ENCODE data around the gene CLMP.

DNA sequence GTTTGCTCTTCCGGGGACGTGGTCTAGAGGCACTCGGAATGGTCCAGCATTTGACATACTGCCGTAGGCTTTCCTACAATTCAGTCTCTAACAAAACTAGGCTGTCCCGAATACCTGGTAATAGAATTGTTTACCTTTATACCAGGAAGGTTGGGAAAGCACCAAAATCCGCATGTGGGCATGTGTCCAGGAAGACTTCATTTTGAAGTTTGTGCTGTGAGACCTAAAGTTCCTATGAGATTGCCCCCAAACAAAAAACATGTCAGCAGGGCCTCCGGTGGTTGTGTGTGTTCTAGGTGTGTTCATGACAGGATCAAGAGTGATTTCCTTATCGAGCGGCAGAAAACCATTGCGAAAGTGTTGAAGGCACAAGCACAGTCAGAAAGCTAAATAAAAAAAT lies 159.2 kb downstream of the CLMP start:
- TF ChIP-seq, protein P1, sequence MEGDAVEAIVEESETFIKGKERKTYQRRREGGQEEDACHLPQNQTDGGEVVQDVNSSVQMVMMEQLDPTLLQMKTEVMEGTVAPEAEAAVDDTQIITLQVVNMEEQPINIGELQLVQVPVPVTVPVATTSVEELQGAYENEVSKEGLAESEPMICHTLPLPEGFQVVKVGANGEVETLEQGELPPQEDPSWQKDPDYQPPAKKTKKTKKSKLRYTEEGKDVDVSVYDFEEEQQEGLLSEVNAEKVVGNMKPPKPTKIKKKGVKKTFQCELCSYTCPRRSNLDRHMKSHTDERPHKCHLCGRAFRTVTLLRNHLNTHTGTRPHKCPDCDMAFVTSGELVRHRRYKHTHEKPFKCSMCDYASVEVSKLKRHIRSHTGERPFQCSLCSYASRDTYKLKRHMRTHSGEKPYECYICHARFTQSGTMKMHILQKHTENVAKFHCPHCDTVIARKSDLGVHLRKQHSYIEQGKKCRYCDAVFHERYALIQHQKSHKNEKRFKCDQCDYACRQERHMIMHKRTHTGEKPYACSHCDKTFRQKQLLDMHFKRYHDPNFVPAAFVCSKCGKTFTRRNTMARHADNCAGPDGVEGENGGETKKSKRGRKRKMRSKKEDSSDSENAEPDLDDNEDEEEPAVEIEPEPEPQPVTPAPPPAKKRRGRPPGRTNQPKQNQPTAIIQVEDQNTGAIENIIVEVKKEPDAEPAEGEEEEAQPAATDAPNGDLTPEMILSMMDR (tag by site-specific recombination; IDR thresholded peaks at IDR 0.05), result no peak
- TF ChIP-seq ZNF114 (tag by site-specific recombination; IDR thresholded peaks at IDR 0.05), result no peak
- TF ChIP-seq, protein P2, sequence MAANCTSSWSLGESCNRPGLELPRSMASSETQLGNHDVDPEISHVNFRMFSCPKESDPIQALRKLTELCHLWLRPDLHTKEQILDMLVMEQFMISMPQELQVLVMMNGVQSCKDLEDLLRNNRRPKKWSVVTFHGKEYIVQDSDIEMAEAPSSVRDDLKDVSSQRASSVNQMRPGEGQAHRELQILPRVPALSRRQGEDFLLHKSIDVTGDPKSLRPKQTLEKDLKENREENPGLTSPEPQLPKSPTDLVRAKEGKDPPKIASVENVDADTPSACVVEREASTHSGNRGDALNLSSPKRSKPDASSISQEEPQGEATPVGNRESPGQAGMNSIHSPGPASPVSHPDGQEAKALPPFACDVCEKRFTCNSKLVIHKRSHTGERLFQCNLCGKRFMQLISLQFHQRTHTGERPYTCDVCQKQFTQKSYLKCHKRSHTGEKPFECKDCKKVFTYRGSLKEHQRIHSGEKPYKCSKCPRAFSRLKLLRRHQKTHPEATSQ (tag by site-specific recombination; IDR thresholded peaks at IDR 0.05), result no peak
- TF ChIP-seq ZNF830 (tag by site-specific recombination; IDR thresholded peaks at IDR 0.05; ENCODE audit: low read depth), result no peak
- TF ChIP-seq ZBTB17 (tag by site-specific recombination; IDR thresholded peaks at IDR 0.05), result no peak
- TF ChIP-seq, protein P3, sequence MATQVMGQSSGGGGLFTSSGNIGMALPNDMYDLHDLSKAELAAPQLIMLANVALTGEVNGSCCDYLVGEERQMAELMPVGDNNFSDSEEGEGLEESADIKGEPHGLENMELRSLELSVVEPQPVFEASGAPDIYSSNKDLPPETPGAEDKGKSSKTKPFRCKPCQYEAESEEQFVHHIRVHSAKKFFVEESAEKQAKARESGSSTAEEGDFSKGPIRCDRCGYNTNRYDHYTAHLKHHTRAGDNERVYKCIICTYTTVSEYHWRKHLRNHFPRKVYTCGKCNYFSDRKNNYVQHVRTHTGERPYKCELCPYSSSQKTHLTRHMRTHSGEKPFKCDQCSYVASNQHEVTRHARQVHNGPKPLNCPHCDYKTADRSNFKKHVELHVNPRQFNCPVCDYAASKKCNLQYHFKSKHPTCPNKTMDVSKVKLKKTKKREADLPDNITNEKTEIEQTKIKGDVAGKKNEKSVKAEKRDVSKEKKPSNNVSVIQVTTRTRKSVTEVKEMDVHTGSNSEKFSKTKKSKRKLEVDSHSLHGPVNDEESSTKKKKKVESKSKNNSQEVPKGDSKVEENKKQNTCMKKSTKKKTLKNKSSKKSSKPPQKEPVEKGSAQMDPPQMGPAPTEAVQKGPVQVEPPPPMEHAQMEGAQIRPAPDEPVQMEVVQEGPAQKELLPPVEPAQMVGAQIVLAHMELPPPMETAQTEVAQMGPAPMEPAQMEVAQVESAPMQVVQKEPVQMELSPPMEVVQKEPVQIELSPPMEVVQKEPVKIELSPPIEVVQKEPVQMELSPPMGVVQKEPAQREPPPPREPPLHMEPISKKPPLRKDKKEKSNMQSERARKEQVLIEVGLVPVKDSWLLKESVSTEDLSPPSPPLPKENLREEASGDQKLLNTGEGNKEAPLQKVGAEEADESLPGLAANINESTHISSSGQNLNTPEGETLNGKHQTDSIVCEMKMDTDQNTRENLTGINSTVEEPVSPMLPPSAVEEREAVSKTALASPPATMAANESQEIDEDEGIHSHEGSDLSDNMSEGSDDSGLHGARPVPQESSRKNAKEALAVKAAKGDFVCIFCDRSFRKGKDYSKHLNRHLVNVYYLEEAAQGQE (tag by site-specific recombination; IDR thresholded peaks at IDR 0.05), result no peak
- TF ChIP-seq, protein P4, sequence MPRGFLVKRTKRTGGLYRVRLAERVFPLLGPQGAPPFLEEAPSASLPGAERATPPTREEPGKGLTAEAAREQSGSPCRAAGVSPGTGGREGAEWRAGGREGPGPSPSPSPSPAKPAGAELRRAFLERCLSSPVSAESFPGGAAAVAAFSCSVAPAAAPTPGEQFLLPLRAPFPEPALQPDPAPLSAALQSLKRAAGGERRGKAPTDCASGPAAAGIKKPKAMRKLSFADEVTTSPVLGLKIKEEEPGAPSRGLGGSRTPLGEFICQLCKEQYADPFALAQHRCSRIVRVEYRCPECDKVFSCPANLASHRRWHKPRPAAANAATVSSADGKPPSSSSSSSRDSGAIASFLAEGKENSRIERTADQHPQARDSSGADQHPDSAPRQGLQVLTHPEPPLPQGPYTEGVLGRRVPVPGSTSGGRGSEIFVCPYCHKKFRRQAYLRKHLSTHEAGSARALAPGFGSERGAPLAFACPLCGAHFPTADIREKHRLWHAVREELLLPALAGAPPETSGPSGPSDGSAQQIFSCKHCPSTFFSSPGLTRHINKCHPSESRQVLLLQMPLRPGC (tag by site-specific recombination; IDR thresholded peaks at IDR 0.05), result no peak
- TF ChIP-seq, protein P5, sequence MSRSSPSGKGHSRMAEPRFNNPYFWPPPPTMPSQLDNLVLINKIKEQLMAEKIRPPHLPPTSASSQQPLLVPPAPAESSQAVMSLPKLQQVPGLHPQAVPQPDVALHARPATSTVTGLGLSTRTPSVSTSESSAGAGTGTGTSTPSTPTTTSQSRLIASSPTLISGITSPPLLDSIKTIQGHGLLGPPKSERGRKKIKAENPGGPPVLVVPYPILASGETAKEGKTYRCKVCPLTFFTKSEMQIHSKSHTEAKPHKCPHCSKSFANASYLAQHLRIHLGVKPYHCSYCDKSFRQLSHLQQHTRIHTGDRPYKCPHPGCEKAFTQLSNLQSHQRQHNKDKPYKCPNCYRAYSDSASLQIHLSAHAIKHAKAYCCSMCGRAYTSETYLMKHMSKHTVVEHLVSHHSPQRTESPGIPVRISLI (tag by site-specific recombination; IDR thresholded peaks at IDR 0.05), result no peak
- TF ChIP-seq, protein P6, sequence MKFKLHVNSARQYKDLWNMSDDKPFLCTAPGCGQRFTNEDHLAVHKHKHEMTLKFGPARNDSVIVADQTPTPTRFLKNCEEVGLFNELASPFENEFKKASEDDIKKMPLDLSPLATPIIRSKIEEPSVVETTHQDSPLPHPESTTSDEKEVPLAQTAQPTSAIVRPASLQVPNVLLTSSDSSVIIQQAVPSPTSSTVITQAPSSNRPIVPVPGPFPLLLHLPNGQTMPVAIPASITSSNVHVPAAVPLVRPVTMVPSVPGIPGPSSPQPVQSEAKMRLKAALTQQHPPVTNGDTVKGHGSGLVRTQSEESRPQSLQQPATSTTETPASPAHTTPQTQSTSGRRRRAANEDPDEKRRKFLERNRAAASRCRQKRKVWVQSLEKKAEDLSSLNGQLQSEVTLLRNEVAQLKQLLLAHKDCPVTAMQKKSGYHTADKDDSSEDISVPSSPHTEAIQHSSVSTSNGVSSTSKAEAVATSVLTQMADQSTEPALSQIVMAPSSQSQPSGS (tag by site-specific recombination; IDR thresholded peaks at IDR 0.05; ENCODE audit: low read depth), result no peak
- no peak for TF ChIP-seq ZSCAN30 (tag by site-specific recombination; IDR thresholded peaks at IDR 0.05)
